GM21529 (cell line): ENCODE results near the gene LRRC28.

Experiments used
- ATAC-seq: cut with Tn5 transposase; IDR thresholded peaks from one replicate; pipeline ENCODE4 v1.9.1; 2021; ENCODE audit not compliant: unreplicated experiment

LRRC28 gene

DNA sequence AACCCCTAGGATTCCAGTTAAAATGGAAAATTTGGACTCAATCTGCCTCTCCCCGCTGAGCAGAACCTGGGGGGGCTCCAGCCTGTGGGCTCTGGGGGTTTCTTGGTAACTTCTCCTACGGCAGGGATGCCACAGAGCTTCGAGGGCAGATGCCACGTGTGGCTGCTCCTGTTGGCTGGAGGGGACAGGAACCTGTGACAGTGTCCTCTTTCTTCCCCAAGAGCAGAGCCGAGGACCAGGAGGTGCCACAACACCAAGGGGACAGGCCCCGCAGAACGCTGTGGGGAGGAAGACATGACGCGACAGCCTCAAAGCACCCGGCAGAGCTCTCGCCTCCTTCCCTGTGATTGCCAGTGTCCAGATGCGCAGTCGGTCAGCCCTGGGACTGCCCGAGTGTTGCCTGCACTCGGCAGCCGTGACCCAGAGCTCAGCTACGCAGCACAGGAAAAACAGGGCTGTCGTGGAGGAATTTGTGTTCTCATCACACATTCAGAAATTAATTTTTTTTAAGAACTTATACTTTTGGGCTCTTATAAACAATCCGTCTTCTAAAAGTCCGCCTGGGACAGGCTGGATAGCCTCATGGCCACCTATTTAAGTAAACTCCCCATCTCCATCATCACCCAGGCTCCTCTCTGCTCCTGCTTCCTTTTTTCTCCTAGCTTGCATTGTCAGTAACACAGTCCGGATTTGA is 182.6 kb downstream of the LRRC28 start:
- ATAC-seq = no peak

DNA sequence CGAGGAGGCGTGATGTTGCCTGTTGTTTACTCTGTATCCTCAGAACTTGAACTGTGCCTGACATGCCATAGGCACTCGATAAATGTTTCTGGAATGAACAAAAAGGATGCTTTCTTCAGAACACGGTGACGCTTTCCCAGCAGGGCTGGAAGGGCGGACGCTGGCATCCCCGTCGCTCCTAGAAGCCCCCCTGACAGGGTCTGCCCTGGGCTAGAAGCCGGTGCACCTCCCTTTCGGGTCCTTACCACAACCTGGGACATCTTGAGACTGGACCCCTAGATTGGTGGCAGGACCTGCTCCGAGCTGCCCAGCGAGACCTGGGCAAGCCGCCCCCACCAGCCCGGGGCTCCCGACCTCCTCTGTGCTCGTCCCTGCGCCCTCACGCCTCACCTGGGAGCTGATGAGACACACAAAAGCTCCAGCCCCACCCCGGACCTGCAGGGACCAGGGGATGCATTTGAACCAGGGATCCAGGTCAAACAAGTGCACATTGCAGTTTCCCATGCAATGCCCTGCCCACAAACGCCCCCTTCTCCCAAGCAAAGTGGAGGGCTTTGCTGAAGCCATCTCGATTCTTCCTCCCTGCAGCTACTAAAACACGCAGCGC is 183.3 kb downstream of the LRRC28 start:
- ATAC-seq = no peak

- ATAC-seq = no peak
Measured at GRCh38 chr15:99435113-99435695, 183.9 kb downstream of the LRRC28 start.

- ATAC-seq = no peak
Measured at GRCh38 chr15:99435877-99436541, 184.7 kb downstream of the LRRC28 start.

DNA sequence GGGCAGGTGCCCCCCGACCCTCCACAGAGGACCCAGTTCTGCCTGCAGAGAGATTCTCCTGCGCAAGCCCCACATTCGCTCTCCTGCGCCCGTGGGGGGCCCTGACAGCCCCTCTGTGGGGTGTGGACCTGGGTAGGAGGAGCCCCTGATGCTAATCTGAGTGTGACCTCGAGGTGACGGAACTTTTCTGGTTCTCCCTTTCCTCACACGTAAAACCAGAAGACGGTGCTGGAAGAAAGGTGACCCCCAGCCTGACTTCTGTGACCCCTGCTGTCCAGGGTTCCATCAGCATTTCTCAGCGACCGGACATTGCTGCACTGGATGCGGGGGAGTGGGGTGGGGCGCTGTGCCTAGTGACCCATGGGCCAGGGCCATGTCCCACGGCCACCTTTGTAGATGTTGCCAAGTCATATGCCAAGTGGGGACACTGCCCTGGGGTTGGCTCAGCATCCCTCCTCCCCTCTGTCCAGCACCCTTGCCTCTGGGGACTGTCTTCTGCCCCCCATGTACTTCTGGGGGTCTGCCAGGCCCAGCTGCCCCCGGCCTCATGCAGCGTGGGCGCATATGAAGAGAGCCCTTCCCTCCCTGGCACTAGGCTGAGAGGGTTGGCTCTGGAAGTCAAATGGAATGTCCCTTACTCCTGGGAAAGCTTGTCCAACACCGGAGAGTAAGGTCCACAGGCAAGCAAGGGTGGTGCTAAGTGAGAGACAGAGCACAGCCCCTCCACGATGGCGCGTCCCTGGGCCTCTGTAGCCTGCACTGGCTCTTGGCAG is 185.4 kb downstream of the LRRC28 start:
- ATAC-seq = no peak

GRCh38 chr15:99437315-99438223 is 186.3 kb downstream of the LRRC28 start:
- no peak for ATAC-seq

DNA sequence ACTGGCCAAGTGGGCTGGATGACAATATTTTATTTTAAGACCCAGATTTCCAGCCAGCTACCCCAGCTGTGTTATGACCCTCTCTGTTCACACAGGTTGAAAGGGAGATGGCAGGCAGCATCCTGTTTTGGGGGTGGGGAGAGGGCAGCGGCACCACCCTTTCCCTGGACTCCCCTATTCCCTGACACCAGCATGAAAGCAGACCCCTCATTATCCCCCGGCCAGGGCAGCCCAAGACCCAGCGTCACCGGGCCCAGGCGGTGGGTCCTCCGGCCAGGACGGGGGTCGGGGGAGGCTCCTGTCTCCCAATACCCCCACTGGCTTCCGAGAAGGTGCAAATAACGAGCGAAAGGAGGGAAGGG is 186.9 kb downstream of the LRRC28 start:
- ATAC-seq = no peak

GRCh38 chr15:99438691-99439523 is 187.6 kb downstream of the LRRC28 start:
- no peak for ATAC-seq

- no peak for ATAC-seq
Measured at GRCh38 chr15:99439524-99439835, 188.2 kb downstream of the LRRC28 start.

DNA sequence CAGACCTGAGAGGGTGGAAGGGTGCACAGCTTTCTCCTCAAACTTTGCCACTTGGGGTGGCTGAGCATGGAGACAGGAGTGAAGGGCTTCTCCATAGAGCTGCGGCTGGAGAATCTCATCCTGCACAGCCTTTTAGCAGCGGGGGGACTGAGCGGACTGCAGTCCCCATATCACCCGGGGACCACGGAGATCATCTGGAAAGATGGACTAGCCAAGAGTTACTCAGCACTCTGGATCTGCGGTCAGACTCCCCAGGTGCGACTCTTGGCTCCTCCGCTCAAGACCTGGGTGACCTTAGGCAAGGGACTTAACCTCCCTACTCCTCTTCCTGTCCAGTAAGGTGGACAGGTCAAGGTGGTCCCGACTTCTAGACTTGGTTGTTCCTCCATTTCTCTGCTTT is 188.7 kb downstream of the LRRC28 start:
- no peak for ATAC-seq
